ENCODE results near the gene MMP24OS. TPM values are rescaled to one million over a fixed set of nuclear protein-coding genes. Genes with fewer than 3 reads are reported as not detected.

The MMP24OS gene
- total RNA-seq, 2 experiments from 2014 or later, result 46.6 to 48.4 TPM

DNA sequence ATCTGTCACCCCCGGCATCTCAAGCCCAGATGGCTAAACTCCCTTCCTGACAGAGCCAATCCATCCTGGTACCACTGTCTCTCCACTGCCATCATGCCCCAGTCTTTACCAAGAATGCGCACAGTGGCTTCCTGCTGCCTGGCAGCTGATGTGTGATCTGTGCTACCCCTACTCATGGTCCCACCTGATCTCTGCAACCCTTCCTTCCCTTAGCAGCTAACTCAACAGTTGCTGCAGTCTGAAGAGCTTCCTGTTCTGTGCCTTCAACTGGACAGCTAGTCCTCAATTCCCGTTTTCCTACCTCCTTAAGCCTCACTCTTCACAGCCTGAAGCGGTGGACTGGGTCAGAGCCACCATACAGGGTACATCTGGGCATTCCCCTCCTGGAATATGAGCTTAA, 21.9 kb upstream of the MMP24OS start:
- Mint-ChIP-seq H3K9me3 (no peaks in the 10 kb centered on the region), H3K27ac (no peak overlapping the region), H3K4me1 (ENCODE audit: low read depth) (peaks cover 23% of the 10 kb centered on the region), H3K27me3 (no peaks in the 10 kb centered on the region), H3K4me3 (no peak overlapping the region), H3K36me3 (ENCODE audit: low read depth) (no peaks in the 10 kb centered on the region)
- ChIA-PET POLR2A (interaction anchor here (0.9 to 1.8 kb wide), 2 partner anchors 15 to 35 kb away, joined by 3 to 4 read pairs; partner anchors contain the start of gene EIF6), CTCF (interaction anchor here (1.1 to 8.8 kb wide), 2 partner anchors 135 to 148 kb away, joined by 3 to 85 read pairs; no protein-coding TSS in a partner anchor)
- intact Hi-C loops (cut with micrococcal nuclease), result loop anchor here (5.0 kb wide), 1 partner anchor 148 kb away; no protein-coding TSS in a partner anchor
- no peak for DNase-seq
- TF ChIP-seq, protein P1, sequence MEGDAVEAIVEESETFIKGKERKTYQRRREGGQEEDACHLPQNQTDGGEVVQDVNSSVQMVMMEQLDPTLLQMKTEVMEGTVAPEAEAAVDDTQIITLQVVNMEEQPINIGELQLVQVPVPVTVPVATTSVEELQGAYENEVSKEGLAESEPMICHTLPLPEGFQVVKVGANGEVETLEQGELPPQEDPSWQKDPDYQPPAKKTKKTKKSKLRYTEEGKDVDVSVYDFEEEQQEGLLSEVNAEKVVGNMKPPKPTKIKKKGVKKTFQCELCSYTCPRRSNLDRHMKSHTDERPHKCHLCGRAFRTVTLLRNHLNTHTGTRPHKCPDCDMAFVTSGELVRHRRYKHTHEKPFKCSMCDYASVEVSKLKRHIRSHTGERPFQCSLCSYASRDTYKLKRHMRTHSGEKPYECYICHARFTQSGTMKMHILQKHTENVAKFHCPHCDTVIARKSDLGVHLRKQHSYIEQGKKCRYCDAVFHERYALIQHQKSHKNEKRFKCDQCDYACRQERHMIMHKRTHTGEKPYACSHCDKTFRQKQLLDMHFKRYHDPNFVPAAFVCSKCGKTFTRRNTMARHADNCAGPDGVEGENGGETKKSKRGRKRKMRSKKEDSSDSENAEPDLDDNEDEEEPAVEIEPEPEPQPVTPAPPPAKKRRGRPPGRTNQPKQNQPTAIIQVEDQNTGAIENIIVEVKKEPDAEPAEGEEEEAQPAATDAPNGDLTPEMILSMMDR (IDR thresholded peaks at IDR 0.05), result no peak
- ATAC-seq, result no peak

DNA sequence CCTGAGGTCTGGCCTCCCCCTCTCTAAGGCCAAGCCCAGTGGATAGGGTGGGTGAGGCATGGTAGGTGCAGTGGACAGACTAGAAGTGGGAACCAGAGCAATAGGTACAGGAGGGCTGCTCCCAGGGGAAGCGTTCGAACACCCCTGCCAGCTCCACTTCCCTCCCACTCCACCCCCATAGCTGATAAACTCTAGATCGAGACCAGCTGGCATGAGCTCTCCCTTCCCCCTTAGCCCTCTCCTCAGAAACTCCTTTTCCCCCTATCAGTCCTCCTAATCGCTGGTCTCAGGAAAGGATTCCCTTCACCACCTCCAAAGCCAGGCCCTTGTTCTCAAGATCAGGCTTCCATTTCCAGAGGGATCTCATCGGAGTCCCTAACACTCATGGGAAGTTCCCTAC, 20.3 kb upstream of the MMP24OS start:
- no peak overlapping the region for H3K27ac Mint-ChIP-seq
- intact Hi-C loops (cut with micrococcal nuclease), result no loop called here
- H3K36me3 Mint-ChIP-seq (ENCODE audit: low read depth), result no peaks in the 10 kb centered on the region
- CTCF ChIA-PET, result interaction anchor here (1.1 to 8.8 kb wide), 2 partner anchors 31 to 149 kb away, joined by 3 to 85 read pairs; no protein-coding TSS in a partner anchor
- peaks cover 9% of the 10 kb centered on the region for H3K4me1 Mint-ChIP-seq (ENCODE audit: low read depth)
- no peaks in the 10 kb centered on the region for H3K9me3 Mint-ChIP-seq
- TF ChIP-seq, protein P1 (IDR thresholded peaks at IDR 0.05), result no peak
- ATAC-seq (no peak), DNase-seq (no peak)
- POLR2A ChIA-PET, result interaction anchor here (0.8 to 1.8 kb wide), 4 partner anchors 11 to 36 kb away, joined by 3 to 4 read pairs (median 4); partner anchors contain the start of gene EIF6
- no peaks in the 10 kb centered on the region for H3K27me3 Mint-ChIP-seq
- H3K4me3 Mint-ChIP-seq, result no peak overlapping the region

DNA sequence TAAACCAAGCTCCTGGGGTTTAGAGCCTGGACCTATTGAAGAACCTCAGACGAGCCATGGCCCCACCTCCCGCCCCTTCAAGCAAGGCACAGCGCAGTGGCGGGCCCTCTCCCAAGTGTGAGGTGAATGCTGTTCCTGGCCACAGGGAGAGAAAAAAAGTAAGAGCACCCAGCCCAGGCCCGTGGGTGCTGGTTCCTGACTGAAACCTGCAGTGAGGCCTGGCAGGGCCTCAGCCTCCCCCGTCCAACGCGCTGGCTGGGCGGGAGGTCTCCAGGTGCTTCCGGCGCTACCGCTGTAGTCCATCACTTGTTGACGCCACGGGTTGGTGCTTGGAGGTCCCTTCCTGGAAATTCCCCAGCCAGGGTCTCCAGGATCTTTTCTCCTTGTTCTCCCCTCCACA, 19.8 kb upstream of the MMP24OS start:
- POLR2A ChIA-PET, result interaction anchor here (1.8 kb wide), 1 partner anchor 13 kb away, joined by 4 read pairs; the partner anchor contains the start of gene EIF6
- H3K4me3 Mint-ChIP-seq, result no peak overlapping the region
- TF ChIP-seq, protein P1 (IDR thresholded peaks at IDR 0.05), result no peak

DNA sequence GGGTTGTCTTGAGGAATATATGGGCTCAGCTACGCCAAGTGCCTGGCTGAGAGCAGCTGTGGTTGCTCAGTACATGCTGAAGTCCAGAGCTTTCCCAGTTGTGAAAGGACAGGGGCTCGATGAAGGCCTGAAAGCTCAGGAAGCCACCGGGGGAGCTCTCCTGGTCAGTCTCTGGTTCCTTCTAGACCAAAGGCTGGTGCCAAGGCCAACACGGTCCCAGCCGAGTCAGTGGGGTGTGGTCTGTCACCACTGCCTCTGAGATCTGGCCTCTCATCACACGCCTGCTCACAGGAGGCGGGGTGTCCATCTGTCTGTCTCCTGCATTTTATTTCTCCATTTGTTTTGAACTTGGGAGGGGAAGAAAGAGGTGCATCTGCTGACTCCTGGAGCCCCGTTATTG, 19.2 kb upstream of the MMP24OS start:
- TF ChIP-seq, protein P1 (IDR thresholded peaks at IDR 0.05), result no peak
- Mint-ChIP-seq H3K27ac (no peak overlapping the region), H3K4me1 (ENCODE audit: low read depth) (no peaks in the 10 kb centered on the region), H3K9me3 (no peaks in the 10 kb centered on the region), H3K27me3 (no peaks in the 10 kb centered on the region), H3K4me3 (no peak overlapping the region), H3K36me3 (ENCODE audit: low read depth) (no peaks in the 10 kb centered on the region)
- intact Hi-C loops (cut with micrococcal nuclease), result no loop called here
- DNase-seq, result no peak
- ChIA-PET POLR2A (no interaction called here), CTCF (no interaction called here)
- no peak for ATAC-seq

More for the DNA sequence above, 19.8 kb upstream of the MMP24OS start:
- no peaks in the 10 kb centered on the region for H3K36me3 Mint-ChIP-seq (ENCODE audit: low read depth)
- DNase-seq (no peak), ATAC-seq (no peak)
- CTCF ChIA-PET, result no interaction called here
- H3K4me1 Mint-ChIP-seq (ENCODE audit: low read depth), result peaks cover 4% of the 10 kb centered on the region
- H3K9me3 Mint-ChIP-seq, result no peaks in the 10 kb centered on the region
- no peak overlapping the region for H3K27ac Mint-ChIP-seq
- no peaks in the 10 kb centered on the region for H3K27me3 Mint-ChIP-seq
- intact Hi-C loops (cut with micrococcal nuclease), result no loop called here

DNA sequence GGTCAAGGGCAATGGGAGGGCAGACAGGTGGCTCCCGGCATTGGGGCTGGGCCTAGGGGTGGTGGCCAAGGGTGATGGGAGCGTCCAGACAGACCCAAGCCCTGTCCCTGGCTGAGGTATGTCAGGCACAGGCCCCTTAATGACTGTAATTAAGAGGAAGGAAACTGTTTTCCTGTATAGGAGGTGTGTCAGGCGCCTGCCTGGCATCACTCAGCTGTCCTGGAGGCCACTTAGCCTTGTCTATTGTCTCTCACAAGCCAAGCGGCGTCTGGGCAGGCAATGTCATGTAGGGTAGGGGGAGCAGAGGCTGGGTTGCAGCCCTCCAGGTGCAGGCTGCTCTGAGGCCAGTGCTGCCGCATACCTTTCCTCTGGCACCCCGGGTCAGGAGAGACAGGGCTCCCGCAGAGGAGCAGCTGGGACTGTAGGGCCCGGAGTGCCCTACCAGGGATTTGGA, 18.2 kb upstream of the MMP24OS start:
- H3K36me3 Mint-ChIP-seq (ENCODE audit: low read depth), result no peaks in the 10 kb centered on the region
- ChIA-PET POLR2A (no interaction called here), CTCF (no interaction called here)
- H3K4me1 Mint-ChIP-seq (ENCODE audit: low read depth), result no peaks in the 10 kb centered on the region
- no peak overlapping the region for H3K27ac Mint-ChIP-seq
- ATAC-seq (no peak), DNase-seq (no peak)
- TF ChIP-seq, protein P1 (IDR thresholded peaks at IDR 0.05), result no peak
- H3K27me3 Mint-ChIP-seq, result no peaks in the 10 kb centered on the region
- intact Hi-C loops (cut with micrococcal nuclease), result no loop called here
- no peaks in the 10 kb centered on the region for H3K9me3 Mint-ChIP-seq
- H3K4me3 Mint-ChIP-seq, result no peak overlapping the region

Data from activated CD8-positive, alpha-beta T cell treated with anti-CD3 and anti-CD28 coated beads for 36 hours (primary cell).